ENCODE measurements around the gene GNG8. TPM values are rescaled to one million over a fixed set of nuclear protein-coding genes. Genes with fewer than 3 reads are reported as not detected.

The GNG8 gene
- total RNA-seq, 3 donors from 2014 or later, result 2.3 TPM; not detected in 2

DNA sequence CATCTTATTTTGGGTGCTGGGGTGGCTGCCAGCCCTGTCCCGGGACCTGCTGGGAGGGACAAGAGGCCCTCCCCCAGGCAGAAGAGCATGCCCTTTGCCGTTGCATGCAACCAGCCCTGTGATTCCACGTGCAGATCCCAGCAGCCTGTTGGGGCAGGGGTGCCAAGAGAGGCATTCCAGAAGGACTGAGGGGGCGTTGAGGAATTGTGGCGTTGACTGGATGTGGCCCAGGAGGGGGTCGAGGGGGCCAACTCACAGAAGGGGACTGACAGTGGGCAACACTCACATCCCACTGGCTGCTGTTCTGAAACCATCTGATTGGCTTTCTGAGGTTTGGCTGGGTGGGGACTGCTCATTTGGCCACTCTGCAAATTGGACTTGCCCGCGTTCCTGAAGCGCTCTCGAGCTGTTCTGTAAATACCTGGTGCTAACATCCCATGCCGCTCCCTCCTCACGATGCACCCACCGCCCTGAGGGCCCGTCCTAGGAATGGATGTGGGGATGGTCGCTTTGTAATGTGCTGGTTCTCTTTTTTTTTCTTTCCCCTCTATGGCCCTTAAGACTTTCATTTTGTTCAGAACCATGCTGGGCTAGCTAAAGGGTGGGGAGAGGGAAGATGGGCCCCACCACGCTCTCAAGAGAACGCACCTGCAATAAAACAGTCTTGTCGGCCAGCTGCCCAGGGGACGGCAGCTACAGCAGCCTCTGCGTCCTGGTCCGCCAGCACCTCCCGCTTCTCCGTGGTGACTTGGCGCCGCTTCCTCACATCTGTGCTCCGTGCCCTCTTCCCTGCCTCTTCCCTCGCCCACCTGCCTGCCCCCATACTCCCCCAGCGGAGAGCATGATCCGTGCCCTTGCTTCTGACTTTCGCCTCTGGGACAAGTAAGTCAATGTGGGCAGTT, 26.2 kb downstream of the GNG8 start:
- TF ChIP-seq, protein P1, sequence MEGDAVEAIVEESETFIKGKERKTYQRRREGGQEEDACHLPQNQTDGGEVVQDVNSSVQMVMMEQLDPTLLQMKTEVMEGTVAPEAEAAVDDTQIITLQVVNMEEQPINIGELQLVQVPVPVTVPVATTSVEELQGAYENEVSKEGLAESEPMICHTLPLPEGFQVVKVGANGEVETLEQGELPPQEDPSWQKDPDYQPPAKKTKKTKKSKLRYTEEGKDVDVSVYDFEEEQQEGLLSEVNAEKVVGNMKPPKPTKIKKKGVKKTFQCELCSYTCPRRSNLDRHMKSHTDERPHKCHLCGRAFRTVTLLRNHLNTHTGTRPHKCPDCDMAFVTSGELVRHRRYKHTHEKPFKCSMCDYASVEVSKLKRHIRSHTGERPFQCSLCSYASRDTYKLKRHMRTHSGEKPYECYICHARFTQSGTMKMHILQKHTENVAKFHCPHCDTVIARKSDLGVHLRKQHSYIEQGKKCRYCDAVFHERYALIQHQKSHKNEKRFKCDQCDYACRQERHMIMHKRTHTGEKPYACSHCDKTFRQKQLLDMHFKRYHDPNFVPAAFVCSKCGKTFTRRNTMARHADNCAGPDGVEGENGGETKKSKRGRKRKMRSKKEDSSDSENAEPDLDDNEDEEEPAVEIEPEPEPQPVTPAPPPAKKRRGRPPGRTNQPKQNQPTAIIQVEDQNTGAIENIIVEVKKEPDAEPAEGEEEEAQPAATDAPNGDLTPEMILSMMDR (IDR thresholded peaks at IDR 0.05), result no peak
- H3K36me3 ChIP-seq (ENCODE audit: low read depth), result peaks cover 15% of the 10 kb centered on the region
- no peaks in the 10 kb centered on the region for H3K4me1 ChIP-seq (ENCODE audit: low read depth)
- DNase-seq, result peak in 2 of 3 donors; percentile 21 to 50
- H3K4me3 ChIP-seq, result no peak overlapping the region
- H3K9me3 ChIP-seq, result no peaks in the 10 kb centered on the region
- intact Hi-C loops (cut with DNase I, micrococcal nuclease), result no loop called here
- ATAC-seq, result no peak

DNA sequence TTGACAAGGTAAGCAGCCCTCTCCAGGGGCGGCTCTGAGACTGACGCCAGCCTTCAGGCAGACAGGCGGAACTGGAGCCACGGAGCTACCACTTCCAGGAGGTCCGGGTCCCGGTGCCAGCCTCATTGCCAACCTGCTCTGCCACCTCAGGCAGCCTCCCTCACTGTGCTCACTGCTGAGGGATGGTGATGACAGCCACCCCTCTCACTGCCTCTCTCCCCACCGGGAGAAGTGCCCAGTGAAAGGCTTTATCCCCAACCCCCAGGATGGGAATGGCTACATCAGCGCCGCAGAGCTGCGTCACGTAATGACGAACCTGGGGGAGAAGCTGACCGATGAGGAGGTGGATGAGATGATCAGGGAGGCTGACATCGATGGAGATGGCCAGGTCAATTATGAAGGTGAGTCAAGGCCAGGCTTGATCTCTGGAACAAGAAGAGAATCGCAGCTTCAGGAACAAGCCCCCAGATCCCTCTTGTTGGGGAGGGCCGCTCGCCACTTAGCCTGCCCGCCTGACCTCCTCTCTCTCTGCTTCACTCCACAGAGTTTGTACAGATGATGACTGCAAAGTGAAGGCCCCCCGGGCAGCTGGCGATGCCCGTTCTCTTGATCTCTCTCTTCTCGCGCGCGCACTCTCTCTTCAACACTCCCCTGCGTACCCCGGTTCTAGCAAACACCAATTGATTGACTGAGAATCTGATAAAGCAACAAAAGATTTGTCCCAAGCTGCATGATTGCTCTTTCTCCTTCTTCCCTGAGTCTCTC, 27.2 kb downstream of the GNG8 start:
- peak in 1 of 3 donors; percentile 18 for DNase-seq

DNA sequence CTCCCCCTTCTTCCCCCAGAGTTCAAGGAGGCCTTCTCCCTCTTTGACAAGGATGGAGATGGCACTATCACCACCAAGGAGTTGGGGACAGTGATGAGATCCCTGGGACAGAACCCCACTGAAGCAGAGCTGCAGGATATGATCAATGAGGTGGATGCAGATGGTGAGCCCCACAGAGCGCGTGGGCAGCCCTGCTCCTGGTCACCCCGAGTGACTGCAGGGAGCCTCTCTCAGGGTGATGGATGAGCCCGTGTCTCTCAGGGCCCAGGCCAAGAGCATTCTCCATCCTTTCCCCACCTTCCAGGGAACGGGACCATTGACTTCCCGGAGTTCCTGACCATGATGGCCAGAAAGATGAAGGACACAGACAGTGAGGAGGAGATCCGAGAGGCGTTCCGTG, 27.8 kb downstream of the GNG8 start:
- intact Hi-C loops (cut with DNase I, micrococcal nuclease), result no loop called here
- DNase-seq, result peak in 1 of 3 donors; percentile 17
- Histone ChIP-seq H3K9me3 (no peaks in the 10 kb centered on the region), H3K4me1 (ENCODE audit: low read depth) (peaks cover 11% of the 10 kb centered on the region), H3K36me3 (ENCODE audit: low read depth) (peaks cover 15% of the 10 kb centered on the region), H3K4me3 (no peak overlapping the region)
- TF ChIP-seq, protein P1 (IDR thresholded peaks at IDR 0.05), result no peak
- ATAC-seq, result no peak

More for the DNA sequence above, 27.2 kb downstream of the GNG8 start:
- no peak for ATAC-seq
- intact Hi-C loops (cut with DNase I, micrococcal nuclease), result no loop called here
- H3K36me3 ChIP-seq (ENCODE audit: low read depth), result peaks cover 15% of the 10 kb centered on the region
- H3K4me3 ChIP-seq, result no peak overlapping the region
- TF ChIP-seq, protein P1 (IDR thresholded peaks at IDR 0.05), result no peak
- peaks cover 5% of the 10 kb centered on the region for H3K4me1 ChIP-seq (ENCODE audit: low read depth)
- H3K9me3 ChIP-seq, result no peaks in the 10 kb centered on the region

DNA sequence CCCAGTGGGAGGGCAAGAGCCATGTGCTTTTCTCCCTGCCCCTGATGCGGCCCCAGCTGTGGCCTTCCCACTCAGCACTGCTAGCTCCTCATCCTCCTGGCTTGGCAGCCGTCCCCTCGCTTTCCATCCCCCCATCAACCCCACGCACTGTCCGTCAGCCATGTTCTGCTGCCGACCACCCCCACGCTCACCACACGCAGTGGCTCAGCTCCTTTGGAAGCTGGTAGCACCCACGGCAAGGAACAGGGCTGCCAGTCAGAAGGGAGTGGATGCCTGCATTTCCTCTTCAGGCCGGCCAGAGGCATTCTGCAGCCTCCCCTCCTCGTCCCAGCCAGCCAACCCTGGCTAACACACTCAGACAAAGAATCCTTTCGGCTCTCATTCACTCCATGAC, 28.6 kb downstream of the GNG8 start:
- intact Hi-C loops (cut with DNase I, micrococcal nuclease), result no loop called here
- TF ChIP-seq, protein P1 (IDR thresholded peaks at IDR 0.05), result no peak
- DNase-seq (peak in 1 of 3 donors; percentile 20), ATAC-seq (no peak)
- Histone ChIP-seq H3K4me3 (no peak overlapping the region), H3K36me3 (ENCODE audit: low read depth) (peaks cover 18% of the 10 kb centered on the region), H3K4me1 (ENCODE audit: low read depth) (peaks cover 16% of the 10 kb centered on the region), H3K9me3 (no peaks in the 10 kb centered on the region)

DNA sequence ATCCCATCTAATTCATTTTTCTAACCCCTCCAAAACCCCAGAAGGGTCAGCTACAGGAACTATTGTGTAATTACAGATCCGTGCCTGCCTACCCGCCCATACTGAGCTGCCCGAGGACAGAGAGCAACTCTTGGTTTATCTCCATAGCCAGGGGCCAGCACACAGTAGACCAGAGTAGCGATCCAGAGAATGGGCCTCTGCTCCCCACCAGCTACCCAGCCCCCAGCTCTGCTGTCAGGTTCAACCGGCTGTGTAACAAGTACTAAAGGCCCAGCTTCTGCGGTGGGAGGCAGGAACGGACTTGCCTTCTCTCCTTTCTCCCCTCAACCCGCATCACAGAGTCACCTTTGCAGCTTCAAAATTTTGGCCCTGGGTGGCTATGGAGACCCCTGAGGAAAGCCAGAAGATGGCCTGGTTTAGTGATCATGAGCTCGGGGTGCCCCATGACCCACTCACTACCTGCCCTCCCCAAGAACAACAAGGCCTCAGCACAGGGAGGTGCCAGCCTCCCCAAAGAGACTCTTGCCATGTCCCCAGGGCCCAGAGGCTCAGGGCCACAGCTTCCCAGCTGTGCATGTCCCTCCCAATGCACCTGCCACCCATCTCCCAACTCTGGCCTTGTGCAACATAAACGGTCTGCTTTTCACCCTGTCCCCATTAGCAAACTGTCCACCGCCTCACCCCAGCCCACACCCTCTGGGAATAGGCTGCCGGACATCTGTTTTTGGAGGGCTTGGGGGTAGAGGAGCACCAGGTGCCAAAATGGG, 29.1 kb downstream of the GNG8 start:
- Histone ChIP-seq H3K36me3 (ENCODE audit: low read depth) (peaks cover 18% of the 10 kb centered on the region), H3K4me1 (ENCODE audit: low read depth) (peaks cover 18% of the 10 kb centered on the region), H3K9me3 (no peaks in the 10 kb centered on the region), H3K4me3 (no peak overlapping the region)
- ATAC-seq (no peak), DNase-seq (peak in 1 of 3 donors; percentile 9)
- TF ChIP-seq, protein P1 (IDR thresholded peaks at IDR 0.05), result no peak
- intact Hi-C loops (cut with DNase I, micrococcal nuclease), result no loop called here

Data from mucosa of descending colon (tissue), 3 donors.